K562 (cell line): Measurements from ENCODE around the gene SNX10. TPM values are rescaled to one million over a fixed set of nuclear protein-coding genes. Genes with fewer than 3 reads are reported as not detected.
A peak's percentile ranks its signal among the peaks of the same experiment; 100 is the strongest.

Source experiments
- ARID1B ChIP-seq: fragments of 450-650 bp; IDR thresholded peaks from 2 replicates; pipeline ENCODE4 v1.6.1; 2016; ENCODE audit warnings: antibody characterized with exemption, mild to moderate bottlenecking, inconsistent platforms
- ARID4B ChIP-seq: sonication (generic); formaldehyde crosslinking; IDR thresholded peaks from 2 replicates; pipeline ENCODE4 v1.8.0; 2022; ENCODE audit warnings: mild to moderate bottlenecking, missing genetic modification reagents
- CBX1 ChIP-seq: sonication (generic); IDR thresholded peaks from 2 replicates; pipeline ENCODE4 v1.6.1; 2016; ENCODE audit warnings: antibody characterized with exemption, low read depth, mild to moderate bottlenecking
- CEBPG ChIP-seq, 3 experiments: fragments of 200-800 bp in 1 of 3; sonication (Bioruptor generic) in 1 of 3; sonication (generic) in 1 of 3; formaldehyde crosslinking in 1 of 3; IDR thresholded peaks in 2 of 3; conservative IDR thresholded peaks in 1 of 3; 2 replicates each; pipeline versions ENCODE4 v1.6.1 to v1.8.0; 2016 to 2022; ENCODE audit warnings: missing compliant biosample characterization in 2 of 3, missing genetic modification characterization in 2 of 3, mild to moderate bottlenecking in 1 of 3, missing genetic modification reagents in 1 of 3
- FOXJ2 ChIP-seq: fragments of 200-800 bp; sonication (Bioruptor generic); IDR thresholded peaks from 2 replicates; pipeline ENCODE4 v1.6.1; 2016; ENCODE audit warnings: missing genetic modification characterization, missing compliant biosample characterization
- GABPA ChIP-seq: fragments of 200-800 bp; sonication (Bioruptor generic); conservative IDR thresholded peaks from 2 replicates; pipeline ENCODE4 v1.6.1; 2016; ENCODE audit warnings: low read depth, missing genetic modification characterization, missing compliant biosample characterization
- HNRNPLL ChIP-seq: fragments of 200-400 bp; formaldehyde crosslinking; IDR thresholded peaks from 2 replicates; pipeline ENCODE4 v1.6.1; 2017; ENCODE audit warnings: low read length, low read depth, mild to moderate bottlenecking; ENCODE audit not compliant: poor library complexity, severe bottlenecking
- MEF2A ChIP-seq: IDR thresholded peaks from 2 replicates; pipeline ENCODE4 v1.6.1; 2011; ENCODE audit warnings: low read depth, mild to moderate bottlenecking, low read length, moderate library complexity; ENCODE audit not compliant: control insufficient read depth
- POLR2AphosphoS5 ChIP-seq: IDR thresholded peaks from 2 replicates; pipeline ENCODE4 v1.6.1; 2011; ENCODE audit warnings: mild to moderate bottlenecking, low read depth, low read length, moderate library complexity; ENCODE audit not compliant: control insufficient read depth, insufficient read depth
- SMARCE1 ChIP-seq: fragments of 450-650 bp; IDR thresholded peaks from 2 replicates; pipeline ENCODE4 v1.7.1; 2016; ENCODE audit warnings: mild to moderate bottlenecking
- SNIP1 ChIP-seq: fragments of 450-650 bp; IDR thresholded peaks from 2 replicates; pipeline ENCODE4 v1.7.1; 2017; ENCODE audit warnings: low read depth, mild to moderate bottlenecking
- TAF7 ChIP-seq: fragments of 450-650 bp; IDR thresholded peaks from 2 replicates; pipeline ENCODE4 v1.6.1; 2016; ENCODE audit warnings: missing genetic modification characterization, missing compliant biosample characterization
- TSHZ1 ChIP-seq: fragments of 250-450 bp; sonication (Bioruptor Pico); IDR thresholded peaks from 2 replicates; pipeline ENCODE4 v1.4.0; 2020; ENCODE audit warnings: mild to moderate bottlenecking, moderate library complexity
- ZNF655 ChIP-seq: fragments of 250-450 bp; sonication (Bioruptor Pico); IDR thresholded peaks from 2 replicates; pipeline ENCODE4 v1.5.0; 2021
- ZNF780A ChIP-seq: fragments of 250-450 bp; sonication (Bioruptor Pico); IDR thresholded peaks from 2 replicates; pipeline ENCODE4 v1.5.0; 2021; ENCODE audit warnings: mild to moderate bottlenecking
- polyA plus RNA-seq, 8 experiments: library from polyadenylated mRNA; depleted of rRNA in 4 of 8; stranded (reverse) in 5 of 8; unstranded in 3 of 8; fragments of >200 nt; fragmentation: Nextera tagmentation in 2 of 8; fragmentation: Illumina TruSeq in 1 of 8; extraction: Ambion mirVana in 2 of 8; extraction: Trizol in 1 of 8; gene quantifications; 2 replicates each; pipeline versions ENCODE4 v1.2.1 to v1.2.3, GENCODE V29; 2011 to 2014; ENCODE audit warnings: inconsistent platforms in 1 of 8, missing spikeins in 1 of 8
- total RNA-seq, 7 experiments: library from RNA; depleted of rRNA in 6 of 7; stranded (reverse); fragments of >200 nt in 6 of 7; fragmentation: Illumina TruSeq in 2 of 7; extraction: Trizol in 2 of 7; gene quantifications; 2 replicates each; pipeline versions ENCODE4 v1.2.1 to v1.2.3, GENCODE V29; 2011 to 2021; ENCODE audit warnings: low replicate concordance in 1 of 7
- TF ChIP-seq, protein P1 (sequence below): fragments of 450-650 bp; formaldehyde crosslinking; IDR thresholded peaks from 2 replicates; pipeline ENCODE4 v1.4.0; 2022; ENCODE audit warnings: missing genetic modification characterization

The SNX10 gene
- total and polyA plus RNA-seq, 9 of the 15 experiments (the other 6 are each of a cell fraction or from before 2014, with no cell fraction given) = 6.9 to 16.5 (median 11.5) TPM

GRCh38 chr7:26291699-26292538 lies at the start of gene SNX10 (continued):
- TF ChIP-seq HNRNPLL = peak; percentile 95
- TF ChIP-seq MEF2A = no peak
- TF ChIP-seq, protein P1, sequence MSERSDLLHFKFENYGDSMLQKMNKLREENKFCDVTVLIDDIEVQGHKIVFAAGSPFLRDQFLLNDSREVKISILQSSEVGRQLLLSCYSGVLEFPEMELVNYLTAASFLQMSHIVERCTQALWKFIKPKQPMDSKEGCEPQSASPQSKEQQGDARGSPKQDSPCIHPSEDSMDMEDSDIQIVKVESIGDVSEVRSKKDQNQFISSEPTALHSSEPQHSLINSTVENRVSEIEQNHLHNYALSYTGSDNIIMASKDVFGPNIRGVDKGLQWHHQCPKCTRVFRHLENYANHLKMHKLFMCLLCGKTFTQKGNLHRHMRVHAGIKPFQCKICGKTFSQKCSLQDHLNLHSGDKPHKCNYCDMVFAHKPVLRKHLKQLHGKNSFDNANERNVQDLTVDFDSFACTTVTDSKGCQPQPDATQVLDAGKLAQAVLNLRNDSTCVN = no peak
- no peak for TF ChIP-seq ZNF655
- TF ChIP-seq FOXJ2 (tag) = no peak
- TF ChIP-seq TAF7 = no peak
- peak; percentile 70 for TF ChIP-seq GABPA (tag)
- TF ChIP-seq SNIP1 = no peak
- no peak for TF ChIP-seq SMARCE1
- TF ChIP-seq POLR2AphosphoS5 = no peak
- no peak for TF ChIP-seq ZNF780A (CRISPR knock-in tag)
- TF ChIP-seq CBX1 = no peak
- TF ChIP-seq CEBPG (CRISPR knock-in tag; IDR thresholded peaks at IDR 0.05) = no peak
- TF ChIP-seq CEBPG (tag; conservative IDR thresholded peaks at IDR 0.05 in 1 of 2, IDR thresholded peaks at IDR 0.05 in 1 of 2) = no peak
- no peak for TF ChIP-seq ARID1B
- no peak for TF ChIP-seq TSHZ1 (CRISPR knock-in tag)
- 0 out of 2 replicates have a peak, but pooled peaks have one; percentile 23 for TF ChIP-seq ARID4B (CRISPR knock-in tag)
